Measurements from ENCODE around the gene WFS1.

Gene WFS1

GRCh38 chr4:6350646-6351045 lies 81.0 kb downstream of the WFS1 start:
- DNase-seq (ENCODE audit: low read depth): no peak
- no peak for TF ChIP-seq CTCF (IDR thresholded peaks at IDR 0.05; ENCODE audit: insufficient read depth, low read depth, low read length, missing control alignments)
- no peak overlapping the region for H3K4me3 ChIP-seq (ENCODE audit: low read length)

GRCh38 chr4:6351246-6352000 lies 81.8 kb downstream of the WFS1 start:
- H3K4me3 ChIP-seq (ENCODE audit: low read length): no peak overlapping the region

GRCh38 chr4:6352031-6352692 lies 82.5 kb downstream of the WFS1 start:
- TF ChIP-seq CTCF (IDR thresholded peaks at IDR 0.05; ENCODE audit: insufficient read depth, low read depth, low read length, missing control alignments): no peak
- no peak for DNase-seq (ENCODE audit: low read depth)
- no peak overlapping the region for H3K4me3 ChIP-seq (ENCODE audit: low read length)

More at GRCh38 chr4:6351246-6352000, 81.8 kb downstream of the WFS1 start:
- DNase-seq (ENCODE audit: low read depth): no peak
- TF ChIP-seq CTCF (IDR thresholded peaks at IDR 0.05; ENCODE audit: insufficient read depth, low read depth, low read length, missing control alignments): no peak

Data from epithelial cell of esophagus (primary cell).